ENCODE measurements around the gene KLHL13. TPM values are rescaled to one million over a fixed set of nuclear protein-coding genes. Genes with fewer than 3 reads are reported as not detected.

KLHL13 gene
- total RNA-seq (0.27 TPM), polyA plus RNA-seq (under 1 TPM in 3 of 4 donors, not detected in 1; 0.25 to 0.61 (median 0.26) TPM)

DNA sequence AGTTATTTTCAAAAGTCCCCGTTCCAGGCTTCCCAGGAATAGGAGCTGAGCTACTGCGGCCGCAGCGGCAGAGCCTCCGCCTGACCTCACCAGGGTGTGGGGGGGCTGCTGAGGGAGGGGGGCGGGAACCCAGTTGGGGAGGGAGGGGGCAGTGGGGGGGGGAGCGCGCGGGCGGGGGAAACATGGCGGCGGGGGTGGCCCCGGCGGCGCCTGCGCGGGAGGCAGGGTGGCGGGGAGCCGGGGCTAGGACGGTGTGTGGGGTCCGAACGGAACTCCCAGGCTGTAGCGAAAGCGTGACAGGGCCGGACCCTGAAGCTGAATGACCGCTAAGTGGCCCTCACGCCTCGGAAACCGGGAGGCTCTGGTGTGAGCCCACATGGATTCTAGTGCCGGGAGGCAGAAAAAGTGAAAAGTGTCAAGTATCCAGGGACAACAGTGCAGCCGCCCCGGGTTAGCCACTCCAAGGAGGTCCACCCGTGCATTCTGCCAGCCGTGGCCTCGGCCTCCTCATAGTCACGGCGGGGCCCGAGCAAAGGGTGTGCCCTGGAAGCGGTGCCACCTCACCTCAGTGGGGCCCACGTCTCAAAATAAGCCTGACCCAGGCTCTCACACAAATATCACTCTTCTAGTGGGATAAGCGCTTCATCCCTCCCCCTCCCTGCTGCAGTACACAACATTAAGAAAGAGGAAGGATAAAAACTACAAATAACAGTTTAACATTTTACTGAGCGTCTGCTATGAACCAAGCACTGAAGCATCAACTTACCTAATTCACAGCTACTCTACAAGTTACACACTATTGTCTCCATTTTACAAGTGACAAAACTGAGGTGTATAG, at the start of gene KLHL13:
TSS of gene KLHL13 (minus strand) at position 98 of the 838 bp plus-strand sequence. CDS start 88,337 bp downstream, outside the sequence.
- Histone ChIP-seq H3K4me3 (ENCODE audit: low read depth, low read length) (no peak within 1 kb of the TSS), H3K9me3 (ENCODE audit: control insufficient read depth in 2 of 2, low read length in 2 of 2) (no peaks in the 10 kb centered on the region), H3K27ac (ENCODE audit: insufficient read depth, low read length, poor library complexity, severe bottlenecking) (no peak within 1 kb of the TSS), H3K36me3 (ENCODE audit: control insufficient read depth, insufficient read depth, low read length) (no peaks in the 10 kb centered on the region), H3K4me1 (ENCODE audit: control insufficient read depth, insufficient read depth, low read length, poor library complexity, severe bottlenecking) (no peaks in the 10 kb centered on the region), H3K27me3 (ENCODE audit: control insufficient read depth, insufficient read depth, low read length) (peaks cover 5% of the 10 kb centered on the region)
- peak within 1 kb of the TSS in 3 of 4 donors; percentile 69 to 75 (median 75) for H3K4me3 Mint-ChIP-seq
- no peaks in the 10 kb centered on the region for H3K36me3 Mint-ChIP-seq
- peaks cover 0 to 3% (median 0%) of the 10 kb centered on the region in 7 donors for H3K9me3 Mint-ChIP-seq
- no peak within 1 kb of the TSS for H3K27ac Mint-ChIP-seq
- no peak for DNase-seq
- ATAC-seq (ENCODE audit: low read depth in 2 of 2), result no peak
- H3K4me1 Mint-ChIP-seq, result peaks cover 0 to 5% (median 4%) of the 10 kb centered on the region in 4 donors
- H3K27me3 Mint-ChIP-seq, result peaks cover 25% of the 10 kb centered on the region

DNA sequence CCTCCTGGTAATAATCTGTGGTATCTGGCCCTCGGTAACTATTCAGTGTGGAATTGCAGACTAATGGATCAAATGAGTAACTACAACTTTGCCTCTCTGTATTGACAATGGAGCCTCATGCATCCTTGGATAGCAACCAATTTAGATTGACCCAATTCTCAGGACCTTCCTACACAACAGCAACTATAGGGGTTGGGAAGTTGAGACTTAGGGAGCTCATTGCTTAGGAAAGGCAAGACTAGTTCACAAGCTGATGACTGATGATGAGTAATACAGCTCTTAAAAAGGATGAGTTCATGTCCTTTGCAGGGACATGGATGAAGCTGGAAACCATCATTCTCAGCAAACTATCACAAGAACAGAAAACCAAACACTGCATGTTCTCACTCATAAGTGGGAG, 47.5 kb upstream of the KLHL13 start:
- H3K27ac Mint-ChIP-seq, result no peak overlapping the region
- H3K27me3 ChIP-seq (ENCODE audit: control insufficient read depth, insufficient read depth, low read length), result no peaks in the 10 kb centered on the region
- ATAC-seq (ENCODE audit: low read depth in 2 of 2) (no peak), DNase-seq (no peak)
- H3K36me3 Mint-ChIP-seq, result no peaks in the 10 kb centered on the region
- no peaks in the 10 kb centered on the region for H3K27me3 Mint-ChIP-seq
- no peaks in the 10 kb centered on the region for H3K36me3 ChIP-seq (ENCODE audit: control insufficient read depth, insufficient read depth, low read length)
- no peaks in the 10 kb centered on the region for H3K4me1 Mint-ChIP-seq
- H3K4me1 ChIP-seq (ENCODE audit: control insufficient read depth, insufficient read depth, low read length, poor library complexity, severe bottlenecking), result no peaks in the 10 kb centered on the region
- no peaks in the 10 kb centered on the region for H3K9me3 ChIP-seq (ENCODE audit: control insufficient read depth in 2 of 2, low read length in 2 of 2)
- no peak overlapping the region for H3K4me3 Mint-ChIP-seq
- H3K9me3 Mint-ChIP-seq, result peaks cover 0 to 1% (median 0%) of the 10 kb centered on the region in 7 donors
- no peak overlapping the region for H3K27ac ChIP-seq (ENCODE audit: insufficient read depth, low read length, poor library complexity, severe bottlenecking)
- no peak overlapping the region for H3K4me3 ChIP-seq (ENCODE audit: low read depth, low read length)

DNA sequence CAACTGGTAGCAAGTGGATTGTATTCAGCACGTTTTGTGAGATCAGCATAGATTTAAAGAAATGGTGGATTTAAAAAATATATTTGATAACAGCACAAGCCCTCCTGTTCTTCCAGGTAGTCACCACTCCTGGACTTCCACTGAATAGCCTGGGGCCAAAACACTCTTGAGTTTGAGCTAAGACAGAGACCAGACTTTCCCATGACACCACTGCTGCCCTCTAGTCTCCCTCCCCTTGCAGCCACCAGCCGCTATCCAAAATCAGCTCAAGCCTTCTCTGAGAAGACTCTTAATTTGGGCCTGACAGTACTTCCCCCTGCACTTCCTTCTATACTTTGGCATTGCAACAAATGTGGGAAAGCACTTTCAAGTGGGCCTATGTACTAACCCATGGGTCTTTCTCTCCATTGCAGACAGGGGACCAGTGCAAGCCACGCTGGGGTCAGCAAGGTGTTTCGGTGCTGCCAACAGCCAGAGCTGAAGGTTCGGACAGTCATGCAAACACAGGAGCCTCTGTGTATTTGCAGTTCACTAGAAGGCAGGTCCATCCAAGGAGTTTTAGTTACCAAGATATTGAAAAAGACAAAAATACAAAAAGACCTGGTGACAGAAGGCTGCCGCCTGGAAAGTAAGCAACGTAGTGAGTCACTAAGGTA, 40.5 kb upstream of the KLHL13 start:
- no peaks in the 10 kb centered on the region for H3K36me3 Mint-ChIP-seq
- Histone ChIP-seq H3K36me3 (ENCODE audit: control insufficient read depth, insufficient read depth, low read length) (no peaks in the 10 kb centered on the region), H3K9me3 (ENCODE audit: control insufficient read depth in 2 of 2, low read length in 2 of 2) (no peaks in the 10 kb centered on the region), H3K27ac (ENCODE audit: insufficient read depth, low read length, poor library complexity, severe bottlenecking) (no peak overlapping the region), H3K4me1 (ENCODE audit: control insufficient read depth, insufficient read depth, low read length, poor library complexity, severe bottlenecking) (no peaks in the 10 kb centered on the region), H3K4me3 (ENCODE audit: low read depth, low read length) (no peak overlapping the region), H3K27me3 (ENCODE audit: control insufficient read depth, insufficient read depth, low read length) (no peaks in the 10 kb centered on the region)
- no peak overlapping the region for H3K27ac Mint-ChIP-seq
- peaks cover 0 to 3% (median 0%) of the 10 kb centered on the region in 7 donors for H3K9me3 Mint-ChIP-seq
- no peaks in the 10 kb centered on the region for H3K4me1 Mint-ChIP-seq
- no peaks in the 10 kb centered on the region for H3K27me3 Mint-ChIP-seq
- ATAC-seq (ENCODE audit: low read depth in 2 of 2), result no peak
- H3K4me3 Mint-ChIP-seq, result no peak overlapping the region
- no peak for DNase-seq

DNA sequence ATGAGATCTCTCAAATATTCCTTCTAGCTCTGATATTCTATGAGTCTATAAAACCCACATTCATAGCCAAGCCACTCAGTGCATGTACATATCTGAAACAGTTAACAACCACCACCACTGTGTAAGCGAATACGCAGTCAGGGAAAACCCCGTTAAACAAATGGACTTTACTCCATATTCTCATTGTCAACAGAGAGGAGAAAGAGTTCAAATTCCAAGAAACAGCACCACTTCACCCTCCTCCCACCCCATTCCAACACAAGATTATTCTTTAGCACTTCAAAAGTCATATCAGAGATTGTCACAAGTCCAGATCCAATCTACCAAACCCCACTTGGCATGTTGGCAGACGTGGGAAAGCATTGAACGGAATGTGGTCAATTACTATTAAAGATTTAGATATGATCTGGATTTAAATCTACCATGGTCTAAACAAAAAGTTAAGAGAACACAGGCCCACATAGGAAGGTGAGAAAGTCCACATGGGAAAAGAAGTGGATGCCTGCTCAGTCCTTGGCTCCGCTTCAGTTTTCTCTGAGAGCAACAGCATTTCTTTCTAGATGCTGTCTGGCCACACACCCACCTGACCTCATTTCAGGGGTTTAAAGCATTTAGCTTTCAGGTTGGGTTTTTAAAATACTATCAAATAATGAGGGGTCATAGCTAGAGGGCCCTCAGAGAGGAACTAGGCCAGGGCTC, 39.8 kb upstream of the KLHL13 start:
- no peaks in the 10 kb centered on the region for H3K4me1 Mint-ChIP-seq
- H3K4me3 ChIP-seq (ENCODE audit: low read depth, low read length), result no peak overlapping the region
- H3K27ac Mint-ChIP-seq, result no peak overlapping the region
- no peaks in the 10 kb centered on the region for H3K9me3 ChIP-seq (ENCODE audit: control insufficient read depth in 2 of 2, low read length in 2 of 2)
- H3K27ac ChIP-seq (ENCODE audit: insufficient read depth, low read length, poor library complexity, severe bottlenecking), result no peak overlapping the region
- peaks cover 0 to 3% (median 0%) of the 10 kb centered on the region in 7 donors for H3K9me3 Mint-ChIP-seq
- H3K27me3 Mint-ChIP-seq, result no peaks in the 10 kb centered on the region
- H3K36me3 Mint-ChIP-seq, result no peaks in the 10 kb centered on the region
- no peaks in the 10 kb centered on the region for H3K36me3 ChIP-seq (ENCODE audit: control insufficient read depth, insufficient read depth, low read length)
- DNase-seq, result no peak
- H3K27me3 ChIP-seq (ENCODE audit: control insufficient read depth, insufficient read depth, low read length), result no peaks in the 10 kb centered on the region
- no peak overlapping the region for H3K4me3 Mint-ChIP-seq
- H3K4me1 ChIP-seq (ENCODE audit: control insufficient read depth, insufficient read depth, low read length, poor library complexity, severe bottlenecking), result no peaks in the 10 kb centered on the region
- ATAC-seq (ENCODE audit: low read depth in 2 of 2), result no peak

GRCh38 chrX:118153270-118153669, 36.7 kb upstream of the KLHL13 start:
- Histone ChIP-seq H3K27ac (ENCODE audit: insufficient read depth, low read length, poor library complexity, severe bottlenecking) (no peak overlapping the region), H3K27me3 (ENCODE audit: control insufficient read depth, insufficient read depth, low read length) (no peaks in the 10 kb centered on the region), H3K36me3 (ENCODE audit: control insufficient read depth, insufficient read depth, low read length) (no peaks in the 10 kb centered on the region), H3K4me1 (ENCODE audit: control insufficient read depth, insufficient read depth, low read length, poor library complexity, severe bottlenecking) (no peaks in the 10 kb centered on the region), H3K9me3 (ENCODE audit: control insufficient read depth in 2 of 2, low read length in 2 of 2) (no peaks in the 10 kb centered on the region), H3K4me3 (ENCODE audit: low read depth, low read length) (no peak overlapping the region)
- DNase-seq (no peak), ATAC-seq (ENCODE audit: low read depth in 2 of 2) (no peak)
- no peaks in the 10 kb centered on the region for H3K27me3 Mint-ChIP-seq
- H3K27ac Mint-ChIP-seq, result no peak overlapping the region
- H3K4me3 Mint-ChIP-seq, result no peak overlapping the region
- H3K36me3 Mint-ChIP-seq, result no peaks in the 10 kb centered on the region
- no peaks in the 10 kb centered on the region for H3K4me1 Mint-ChIP-seq
- peaks cover 0 to 6% (median 0%) of the 10 kb centered on the region in 7 donors for H3K9me3 Mint-ChIP-seq

DNA sequence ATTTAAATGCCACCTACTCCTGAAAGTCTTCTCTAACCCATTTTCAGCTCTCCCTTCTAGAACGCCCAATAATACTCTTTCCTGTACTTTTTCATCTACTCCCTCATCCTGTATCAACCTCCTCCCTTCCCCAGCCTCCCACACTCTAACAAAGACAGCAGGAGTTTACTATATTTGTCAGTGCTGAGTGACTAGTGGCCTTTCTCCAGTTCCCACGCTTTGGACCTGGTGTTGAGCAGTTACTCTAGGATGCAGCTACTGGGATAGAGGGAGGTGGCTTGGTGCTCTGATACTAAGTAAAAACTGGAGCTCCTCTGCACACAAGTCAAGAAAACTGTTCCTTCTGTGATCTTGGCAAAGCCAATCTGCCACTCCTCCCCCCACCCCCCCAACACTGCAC, 36.1 kb upstream of the KLHL13 start:
- Mint-ChIP-seq H3K27me3 (no peaks in the 10 kb centered on the region), H3K4me3 (no peak overlapping the region), H3K36me3 (no peaks in the 10 kb centered on the region), H3K4me1 (no peaks in the 10 kb centered on the region), H3K27ac (no peak overlapping the region), H3K9me3 (peaks cover 0 to 6% (median 0%) of the 10 kb centered on the region in 7 donors)
- no peaks in the 10 kb centered on the region for H3K27me3 ChIP-seq (ENCODE audit: control insufficient read depth, insufficient read depth, low read length)
- H3K9me3 ChIP-seq (ENCODE audit: control insufficient read depth in 2 of 2, low read length in 2 of 2), result no peaks in the 10 kb centered on the region
- no peaks in the 10 kb centered on the region for H3K36me3 ChIP-seq (ENCODE audit: control insufficient read depth, insufficient read depth, low read length)
- ATAC-seq (ENCODE audit: low read depth in 2 of 2) (no peak), DNase-seq (no peak)
- H3K4me3 ChIP-seq (ENCODE audit: low read depth, low read length), result no peak overlapping the region
- H3K27ac ChIP-seq (ENCODE audit: insufficient read depth, low read length, poor library complexity, severe bottlenecking), result no peak overlapping the region
- no peaks in the 10 kb centered on the region for H3K4me1 ChIP-seq (ENCODE audit: control insufficient read depth, insufficient read depth, low read length, poor library complexity, severe bottlenecking)

- no peaks in the 10 kb centered on the region for H3K36me3 Mint-ChIP-seq
- no peak overlapping the region for H3K27ac Mint-ChIP-seq
- no peak overlapping the region for H3K4me3 Mint-ChIP-seq
- Histone ChIP-seq H3K36me3 (ENCODE audit: control insufficient read depth, insufficient read depth, low read length) (no peaks in the 10 kb centered on the region), H3K27me3 (ENCODE audit: control insufficient read depth, insufficient read depth, low read length) (no peaks in the 10 kb centered on the region), H3K9me3 (ENCODE audit: control insufficient read depth in 2 of 2, low read length in 2 of 2) (no peaks in the 10 kb centered on the region), H3K27ac (ENCODE audit: insufficient read depth, low read length, poor library complexity, severe bottlenecking) (no peak overlapping the region), H3K4me3 (ENCODE audit: low read depth, low read length) (no peak overlapping the region), H3K4me1 (ENCODE audit: control insufficient read depth, insufficient read depth, low read length, poor library complexity, severe bottlenecking) (no peaks in the 10 kb centered on the region)
- ATAC-seq (ENCODE audit: low read depth in 2 of 2) (no peak), DNase-seq (no peak)
- no peaks in the 10 kb centered on the region for H3K4me1 Mint-ChIP-seq
- no peaks in the 10 kb centered on the region for H3K27me3 Mint-ChIP-seq
- H3K9me3 Mint-ChIP-seq, result peaks cover 0 to 6% (median 0%) of the 10 kb centered on the region in 7 donors
Observed at GRCh38 chrX:118148737-118149136, 32.1 kb upstream of the KLHL13 start.

Data from CD4-positive, CD25-positive, alpha-beta regulatory T cell (primary cell).